K562 (cell line): ENCODE results near the gene CRK. TPM values are rescaled to one million over a fixed set of nuclear protein-coding genes. Genes with fewer than 3 reads are reported as not detected.
A peak's percentile ranks its signal among the peaks of the same experiment; 100 is the strongest.

ENCODE experiments used
- ATAC-seq: fragments of 200-7000 bp; cut with Tn5 transposase; 3 replicates; pipeline ENCODE4 v1.9.1; 2020; ENCODE audit warnings: moderate library complexity
- BruUV-seq: library from RNA; stranded (reverse); fragments of 400-500 nt; replicated peaks from 2 replicates; lab custom pipeline; 2021; lab: Mats Ljungman, UMichigan
- CTCF ChIA-PET: fragments of 300-600 bp; formaldehyde crosslinking; extraction: SDS; loops from one replicate; lab custom pipeline; 2021; ENCODE audit warnings: low intra/inter-chr PET ratio; lab: Yijun Ruan, JAX
- POLR2A ChIA-PET: fragments of 300-600, 350-650 bp; sonication (Branson Sonifier 250); formaldehyde crosslinking; extraction: SDS; loops from one replicate; lab custom pipeline; 2021; ENCODE audit warnings: antibody characterized with exemption, inconsistent platforms; lab: Yijun Ruan, JAX
- DNase-seq, 4 experiments: peaks; one replicate each; pipeline versions ENCODE4 v3.0.0 to v3.0.0-alpha.2; 2011 to 2018; ENCODE audit warnings: low spot score in 3 of 4, mixed read lengths in 3 of 4; ENCODE audit errors: extremely low read depth in 1 of 4
- FAIRE-seq: peaks from 2 replicates; lab custom pipeline; 2011; peaks lifted over from hg19 to GRCh38; lab: Jason Lieb, UNC
- H2AFZ ChIP-seq: 2 replicates; pipeline ENCODE4 v1.6.0; 2011; ENCODE audit warnings: low read depth, low read length, control low read depth, inconsistent platforms
- H3K27ac ChIP-seq: fragments of 200-600 bp; 3 replicates; pipeline ENCODE4 v1.8.0; 2011; ENCODE audit warnings: low read depth, mild to moderate bottlenecking, control low read depth, inconsistent platforms, low read length, moderate library complexity, mixed read lengths; ENCODE audit errors: extremely low read depth
- H3K27me3 ChIP-seq, 2 experiments: fragments of 300-600 bp in 1 of 2; 2 replicates in 1 of 2; 3 replicates in 1 of 2; pipeline versions ENCODE4 v1.6.0 to v1.8.0; 2011; ENCODE audit warnings: inconsistent platforms in 2 of 2, low read length in 2 of 2, mild to moderate bottlenecking in 1 of 2, mixed read lengths in 1 of 2, moderate library complexity in 1 of 2; ENCODE audit not compliant: control insufficient read depth in 2 of 2, insufficient read depth in 2 of 2
- H3K36me3 ChIP-seq: fragments of 300-600 bp; 3 replicates; pipeline ENCODE4 v1.8.0; 2011; ENCODE audit warnings: mild to moderate bottlenecking, low read length, inconsistent platforms; ENCODE audit not compliant: control insufficient read depth, insufficient read depth
- H3K4me1 ChIP-seq, 2 experiments: fragments of 200-600 bp in 1 of 2; replicated peaks in 1 of 2; 2 replicates in 1 of 2; 3 replicates in 1 of 2; pipeline versions ENCODE4 v1.5.1 to v1.8.0; 2011; ENCODE audit warnings: inconsistent platforms in 2 of 2, low read length in 2 of 2, mild to moderate bottlenecking in 1 of 2, mixed read lengths in 1 of 2, moderate library complexity in 1 of 2; ENCODE audit not compliant: control insufficient read depth in 2 of 2, insufficient read depth in 2 of 2
- H3K4me2 ChIP-seq: 2 replicates; pipeline ENCODE4 v1.6.1; 2011; ENCODE audit warnings: low read length, control low read depth, inconsistent platforms, mixed read lengths; ENCODE audit not compliant: insufficient read depth
- H3K4me3 ChIP-seq: fragments of 200-600 bp; sonication (generic), shearing (Covaris generic); 2 replicates; pipeline ENCODE4 v1.5.1; 2016; ENCODE audit warnings: control low read depth, inconsistent platforms
- H3K79me2 ChIP-seq: fragments of 200-600 bp; 3 replicates; pipeline ENCODE4 v1.8.0; 2011; ENCODE audit warnings: low read length, inconsistent platforms; ENCODE audit not compliant: control insufficient read depth, insufficient read depth
- H3K9ac ChIP-seq, 2 experiments: 2 replicates each; pipeline versions ENCODE4 v1.6.0 to v1.6.1; 2011; ENCODE audit warnings: low read depth in 2 of 2, low read length in 2 of 2, control low read depth in 1 of 2, inconsistent platforms in 1 of 2, mild to moderate bottlenecking in 1 of 2, mixed read lengths in 1 of 2; ENCODE audit not compliant: insufficient read depth in 1 of 2
- H3K9me1 ChIP-seq: one replicate; pipeline ENCODE4 v1.6.0; 2011; ENCODE audit warnings: inconsistent platforms, mild to moderate bottlenecking, low read length, moderate library complexity; ENCODE audit not compliant: control insufficient read depth, insufficient read depth
- H3K9me3 ChIP-seq: replicated peaks from 2 replicates; pipeline ENCODE4 v1.5.1; 2011; ENCODE audit warnings: low read depth, low read length, inconsistent platforms; ENCODE audit not compliant: control insufficient read depth, insufficient read depth
- H4K20me1 ChIP-seq: replicated peaks from 2 replicates; pipeline ENCODE4 v1.6.1; 2011; ENCODE audit warnings: low read length, inconsistent platforms, mixed read lengths; ENCODE audit not compliant: control insufficient read depth, insufficient read depth
- DPF2 ChIP-seq: fragments of 450-650 bp; IDR thresholded peaks from 2 replicates; pipeline ENCODE4 v1.6.1; 2016
- FOSL1 ChIP-seq: fragments of 200-800 bp; sonication (Bioruptor generic); conservative IDR thresholded peaks from 2 replicates; pipeline ENCODE4 v1.6.1; 2016; ENCODE audit warnings: missing genetic modification characterization, missing compliant biosample characterization
- MCM2 ChIP-seq: fragments of 450-650 bp; IDR thresholded peaks from 2 replicates; pipeline ENCODE4 v1.6.1; 2017; ENCODE audit warnings: low read depth, mild to moderate bottlenecking
- MCM3 ChIP-seq: fragments of 450-650 bp; IDR thresholded peaks from 2 replicates; pipeline ENCODE4 v1.6.1; 2016
- NCOA6 ChIP-seq: fragments of 450-650 bp; IDR thresholded peaks from 2 replicates; pipeline ENCODE4 v1.6.1; 2017; ENCODE audit warnings: mild to moderate bottlenecking
- POLR2G ChIP-seq: fragments of 200-400 bp; formaldehyde crosslinking; IDR thresholded peaks from 2 replicates; pipeline ENCODE4 v1.6.1; 2017; ENCODE audit warnings: low read depth, mild to moderate bottlenecking, antibody characterized with exemption, low read length, moderate library complexity
- RNF2 ChIP-seq: sonication (generic); IDR thresholded peaks from 2 replicates; pipeline ENCODE4 v1.6.1; 2016
- WGBS: fragments of 100-300 bp; shearing (Covaris generic); methylation state at CpG from one replicate; pipeline ENCODE4 v1.1.6; 2016; ENCODE audit warnings: low coverage, mixed read lengths; ENCODE audit not compliant: insufficient coverage; ENCODE audit errors: missing lambda C conversion rate; 5-methylcytosine and 5-hydroxymethylcytosine counted together
- in situ Hi-C: fragments of 300-500 bp; cut with MboI; formaldehyde crosslinking; loops from 4 replicates; pipeline ENCODE4 v1.15.0; 2018; ENCODE audit warnings: inconsistent platforms, mixed read lengths
- intact Hi-C: fragments of 100-400 bp; cut with micrococcal nuclease; formaldehyde crosslinking; loops from 2 replicates; pipeline ENCODE4 v1.14.2; 2022
- polyA plus RNA-seq, 8 experiments: library from polyadenylated mRNA; depleted of rRNA in 4 of 8; stranded (reverse) in 5 of 8; unstranded in 3 of 8; fragments of >200 nt; fragmentation: Nextera tagmentation in 2 of 8; fragmentation: Illumina TruSeq in 1 of 8; extraction: Ambion mirVana in 2 of 8; extraction: Trizol in 1 of 8; gene quantifications; 2 replicates each; pipeline versions ENCODE4 v1.2.1 to v1.2.3, GENCODE V29; 2011 to 2014; ENCODE audit warnings: inconsistent platforms in 1 of 8, missing spikeins in 1 of 8
- total RNA-seq, 7 experiments: library from RNA; depleted of rRNA in 6 of 7; stranded (reverse); fragments of >200 nt in 6 of 7; fragmentation: Illumina TruSeq in 2 of 7; extraction: Trizol in 2 of 7; gene quantifications; 2 replicates each; pipeline versions ENCODE4 v1.2.1 to v1.2.3, GENCODE V29; 2011 to 2021; ENCODE audit warnings: low replicate concordance in 1 of 7

Gene CRK
- total and polyA plus RNA-seq, 9 of the 15 experiments (the other 6 are each of a cell fraction or from before 2014, with no cell fraction given), result 13.1 to 40.2 (median 26.1) TPM

GRCh38 chr17:1484676-1485422 lies 28.8 kb upstream of the CRK start (continued):
- TF ChIP-seq RNF2 (no peak), MCM3 (no peak), NCOA6 (no peak), FOSL1 (tag) (no peak), DPF2 (0 out of 2 replicates have a peak, but pooled peaks have one; percentile 28)
- TF ChIP-seq, all 486 proteins: peak for 29

GRCh38 chr17:1484060-1484535 lies 28.1 kb upstream of the CRK start:
- no peak for DNase-seq
- H3K4me1 ChIP-seq, result peaks cover 13 to 55% of the 10 kb centered on the region in 2 experiments; a peak in 4 of 5 replicates
- intact Hi-C loops, result no loop called here
- ATAC-seq, result no peak
- no TSS peak for BruUV-seq
- ChIA-PET POLR2A (interaction anchor here (1.4 kb wide), 1 partner anchor 22 kb away, joined by 3 read pairs; no protein-coding TSS in a partner anchor), CTCF (no interaction called here)
- H4K20me1 ChIP-seq, result no peaks in the 10 kb centered on the region
- no peak for TF ChIP-seq MCM2
- TF ChIP-seq POLR2G, result peak; percentile 48
- H3K4me2 ChIP-seq, result no peak overlapping the region
- no peaks in the 10 kb centered on the region for H3K9me3 ChIP-seq
- H3K27ac ChIP-seq, result no peak overlapping the region
- no peaks in the 10 kb centered on the region for H3K27me3 ChIP-seq
- no peak overlapping the region; a peak in 1 of 4 replicates for H3K9ac ChIP-seq
- 100% methylated on average over 7 of the region's 29 CpGs for WGBS
- H2AFZ ChIP-seq, result no peak overlapping the region
- H3K36me3 ChIP-seq, result peaks cover 18% of the 10 kb centered on the region; the same call in 1 of the 3 replicates
- peaks cover 15% of the 10 kb centered on the region for H3K79me2 ChIP-seq
- in situ Hi-C loops, result no loop called here
- H3K4me3 ChIP-seq, result no peak overlapping the region
- H3K9me1 ChIP-seq, result no peaks in the 10 kb centered on the region
- FAIRE-seq, result no peak
